Activated CD4-positive, alpha-beta T cell treated with anti-CD3 and anti-CD28 coated beads for 4 hours (primary cell): ENCODE results near the gene FAM120A.

Experiments
- DNase-seq, 2 donors: peaks; one replicate each; pipeline ENCODE4 v3.0.0-alpha.2; 2020

Gene FAM120A

DNA sequence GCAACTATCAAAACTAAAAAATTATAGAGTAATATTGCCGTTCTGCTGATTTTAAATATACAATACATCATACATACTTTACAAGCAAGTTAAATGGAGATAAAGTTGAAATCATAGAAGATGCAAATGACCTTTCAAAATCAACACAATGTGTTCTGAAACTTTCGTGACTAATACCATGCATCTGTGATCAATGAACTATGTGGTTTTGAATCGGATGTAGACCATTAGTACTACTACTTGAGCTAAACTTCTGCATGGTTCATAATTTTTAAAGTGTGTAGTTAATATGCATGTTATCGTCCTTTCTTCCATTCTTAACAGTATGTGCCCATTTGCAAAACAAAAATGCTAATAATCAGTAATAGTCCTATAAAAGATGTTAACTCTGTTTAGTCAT, 113.6 kb downstream of the FAM120A start:
- DNase-seq: no peak

GRCh38 chr9:93566408-93567270, 115.2 kb downstream of the FAM120A start:
- peak; percentile 98 to 99 for DNase-seq

- DNase-seq: no peak
Measured at GRCh38 chr9:93567271-93567959, 115.9 kb downstream of the FAM120A start.

DNA sequence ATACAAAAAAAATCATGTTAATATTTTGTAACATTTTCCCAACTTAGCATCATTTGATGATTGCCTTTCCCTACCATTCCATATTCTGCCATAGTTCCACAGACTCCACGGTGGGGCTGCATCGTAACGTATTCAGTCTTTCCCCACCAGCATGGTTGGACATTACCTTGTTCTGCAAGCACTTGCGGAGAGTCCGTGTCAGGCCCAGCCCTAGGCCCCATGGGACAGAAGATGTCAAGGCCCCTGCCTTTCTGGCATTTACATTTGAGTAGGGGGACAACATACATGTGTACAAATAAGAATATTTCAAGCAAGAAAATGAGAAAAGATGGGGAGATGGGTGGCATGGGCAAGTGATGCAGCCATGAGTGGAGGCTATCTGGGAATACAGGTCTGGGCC, 116.7 kb downstream of the FAM120A start:
- no peak for DNase-seq

DNA sequence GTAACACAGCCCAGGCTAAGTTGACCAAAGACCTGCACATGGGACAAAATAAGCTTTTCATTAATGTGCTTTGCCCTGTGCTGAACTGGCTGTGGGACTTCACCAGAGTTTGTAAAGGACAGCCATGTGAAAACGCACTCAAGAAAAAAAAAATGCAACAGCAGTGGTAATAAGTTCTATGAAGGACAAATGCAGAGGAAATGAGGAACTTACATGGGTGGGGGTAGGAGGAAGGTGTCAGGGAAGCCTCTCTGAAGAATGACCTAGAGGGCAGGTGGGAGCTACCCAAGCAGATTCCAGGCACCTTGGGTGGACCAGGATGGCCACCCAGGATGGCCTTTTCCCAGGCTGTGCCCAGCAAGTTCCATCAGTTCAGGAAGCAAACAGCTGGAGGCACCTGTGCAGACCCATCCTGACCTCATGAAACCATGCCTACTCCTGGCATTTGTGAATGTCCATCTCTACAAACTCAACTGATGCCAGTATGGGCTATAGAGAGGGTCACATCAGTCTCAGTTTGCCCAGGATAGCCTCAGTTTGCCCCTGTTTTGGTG, 118.2 kb downstream of the FAM120A start:
- no peak for DNase-seq

DNA sequence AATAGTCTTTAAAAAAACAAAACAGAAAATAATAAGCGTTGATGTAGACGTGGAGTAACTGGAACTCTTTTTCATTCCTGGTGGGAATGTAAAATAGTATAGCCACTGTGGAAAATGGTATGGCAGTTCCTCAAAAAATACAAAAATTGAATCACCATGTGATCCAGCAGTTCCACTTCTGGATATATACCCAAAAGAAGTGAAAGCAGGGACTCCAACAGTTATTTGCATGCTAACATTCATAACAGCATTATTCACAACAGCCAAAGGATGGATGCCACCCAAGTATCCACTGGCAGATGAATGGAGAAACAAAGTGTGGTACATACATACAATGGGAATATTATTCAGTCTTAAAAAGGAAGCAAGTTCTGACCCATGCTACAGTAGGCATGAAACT, 120.7 kb downstream of the FAM120A start:
- DNase-seq: no peak

- DNase-seq: no peak
Measured at GRCh38 chr9:93572636-93573515, 121.4 kb downstream of the FAM120A start.

- DNase-seq: no peak
Measured at GRCh38 chr9:93573516-93573828, 122.0 kb downstream of the FAM120A start.

GRCh38 chr9:93574091-93574899, 122.8 kb downstream of the FAM120A start:
- DNase-seq: no peak

GRCh38 chr9:93574900-93575795, 123.7 kb downstream of the FAM120A start:
- DNase-seq: no peak

DNA sequence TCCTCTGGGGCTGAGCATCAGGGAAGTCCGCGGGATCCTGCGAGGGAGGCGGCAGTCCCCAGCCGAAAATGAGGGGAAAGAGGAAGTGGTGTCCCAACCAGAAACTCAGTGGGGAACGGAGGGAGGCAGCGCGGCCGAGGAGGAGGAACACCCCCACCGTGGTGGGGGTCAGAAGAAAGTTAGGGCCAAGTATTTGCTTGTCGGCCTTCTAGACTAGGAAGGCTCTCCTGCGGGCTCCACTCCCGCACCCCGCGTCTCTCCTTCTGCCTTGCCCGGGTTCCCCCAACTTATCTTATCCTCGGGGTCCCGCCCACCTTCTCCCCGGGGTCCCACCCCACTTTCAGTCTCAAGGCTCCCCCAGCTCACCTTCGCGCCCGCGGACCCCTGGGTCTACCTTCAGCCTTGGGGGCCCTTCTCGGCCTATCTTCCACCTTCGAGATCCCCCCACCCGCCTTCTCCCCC, 124.3 kb downstream of the FAM120A start:
- DNase-seq: peak; percentile 43 to 49

GRCh38 chr9:93576258-93577077, 125.0 kb downstream of the FAM120A start, which contains the start of gene PHF2:
Gene PHF2 (plus strand): TSS chr9:93576584. CDS start chr9:93576774, 190 bp downstream.
- DNase-seq: peak; percentile 21 to 31

- no peak for DNase-seq
Measured at GRCh38 chr9:93577078-93577974, 125.8 kb downstream of the FAM120A start.

DNA sequence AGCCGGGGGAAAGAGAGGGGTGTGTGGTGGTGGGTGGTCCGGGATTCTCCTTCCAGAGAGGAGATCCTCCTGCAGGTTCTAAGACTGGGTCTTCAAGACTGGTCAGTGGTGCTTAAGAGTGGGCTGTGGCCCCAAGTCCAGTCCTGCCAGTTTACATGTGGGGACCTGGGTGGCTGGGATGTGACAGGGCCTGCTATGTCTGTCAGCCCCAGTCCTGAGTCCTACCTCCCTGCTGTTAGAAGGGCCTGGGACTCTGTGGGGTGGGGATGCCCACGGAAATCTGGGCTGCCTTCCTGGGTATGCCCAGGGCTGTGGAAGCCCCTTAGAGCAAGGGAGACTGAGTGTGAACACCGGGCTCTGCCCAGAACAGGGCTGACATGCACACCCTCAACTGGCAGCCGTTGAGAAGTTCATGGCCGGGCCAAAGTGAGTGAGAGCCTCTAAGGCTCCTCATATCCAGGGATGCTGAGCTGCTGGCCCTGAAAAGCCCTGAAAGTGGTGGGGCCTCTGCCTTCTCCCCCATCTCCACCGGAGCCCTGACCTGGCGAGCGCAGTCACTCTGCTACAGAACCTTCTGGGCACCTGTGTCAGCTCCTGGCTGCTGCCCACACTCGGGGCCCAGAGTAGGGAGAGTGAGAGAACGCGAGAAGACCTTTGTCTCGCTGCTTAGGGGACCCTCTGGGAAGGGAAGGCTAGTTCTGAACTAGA, 126.6 kb downstream of the FAM120A start:
- DNase-seq: no peak

GRCh38 chr9:93578844-93579243, 127.4 kb downstream of the FAM120A start:
- DNase-seq: no peak

- no peak for DNase-seq
Measured at GRCh38 chr9:93579711-93580516, 128.4 kb downstream of the FAM120A start.

- no peak for DNase-seq
Measured at GRCh38 chr9:93580654-93581380, 129.3 kb downstream of the FAM120A start.
